ENCODE data around the gene ASPHD1. TPM values are rescaled to one million over a fixed set of nuclear protein-coding genes. Genes with fewer than 3 reads are reported as not detected.

The ASPHD1 gene
- total RNA-seq, 1 experiment from 2014 or later: 2.0 TPM

DNA sequence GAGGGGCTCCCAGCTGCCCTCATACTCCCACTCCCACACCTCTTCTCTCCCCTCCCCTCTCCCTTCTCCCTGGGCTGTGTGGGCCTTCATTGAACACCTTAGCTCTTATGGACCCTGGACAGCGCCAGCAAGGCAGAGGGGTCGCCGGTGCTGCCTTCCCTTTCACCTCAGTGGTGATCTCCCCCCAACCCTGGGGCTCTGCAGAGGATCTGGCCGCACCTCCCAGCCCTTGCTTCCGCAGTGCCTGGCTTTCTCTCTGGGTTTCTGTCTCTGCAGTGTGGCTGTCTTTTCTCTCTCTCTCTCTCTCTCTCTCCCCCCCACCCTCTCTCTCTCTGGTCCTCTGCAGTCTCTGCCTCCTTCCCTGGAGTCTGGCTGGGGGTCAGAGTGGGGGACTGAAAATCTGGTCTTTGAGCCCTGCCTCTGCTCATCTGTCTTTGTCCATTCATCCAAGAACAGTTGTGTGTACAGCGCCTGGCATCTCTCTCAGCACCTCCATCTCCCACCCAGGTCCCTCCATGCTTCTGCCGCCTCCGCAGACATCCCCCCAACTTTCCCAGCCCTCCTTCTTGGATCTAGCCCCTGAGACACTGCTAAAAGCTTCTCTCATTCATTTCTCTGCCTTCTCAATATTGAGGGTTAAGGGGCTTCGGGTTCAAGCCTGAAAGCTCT is 2.0 kb upstream of the ASPHD1 start:
- Histone ChIP-seq H3K9me3 (ENCODE audit: low read depth, low read length, poor library complexity, severe bottlenecking) (no peaks in the 10 kb centered on the region), H3K36me3 (ENCODE audit: insufficient read depth, low read length, poor library complexity, severe bottlenecking) (no peaks in the 10 kb centered on the region), H3K27me3 (replicated peaks; ENCODE audit: insufficient read depth, low read depth, low read length, poor library complexity) (no peaks in the 10 kb centered on the region), H3K4me1 (ENCODE audit: insufficient read depth, low read length, poor library complexity, severe bottlenecking) (peaks cover 6% of the 10 kb centered on the region), H3K4me3 (ENCODE audit: low read depth, low read length, poor library complexity, severe bottlenecking) (peak overlapping the region; percentile 60), H3K27ac (ENCODE audit: low read depth, low read length, poor library complexity, severe bottlenecking) (no peak overlapping the region)
- intact Hi-C loops (cut with micrococcal nuclease; ENCODE audit: unreplicated experiment): no loop called here
- TF ChIP-seq EZH2 (IDR thresholded peaks at IDR 0.05; ENCODE audit: borderline replicate concordance, low read depth, low read length, poor library complexity, severe bottlenecking): no peak
- TF ChIP-seq, protein P1, sequence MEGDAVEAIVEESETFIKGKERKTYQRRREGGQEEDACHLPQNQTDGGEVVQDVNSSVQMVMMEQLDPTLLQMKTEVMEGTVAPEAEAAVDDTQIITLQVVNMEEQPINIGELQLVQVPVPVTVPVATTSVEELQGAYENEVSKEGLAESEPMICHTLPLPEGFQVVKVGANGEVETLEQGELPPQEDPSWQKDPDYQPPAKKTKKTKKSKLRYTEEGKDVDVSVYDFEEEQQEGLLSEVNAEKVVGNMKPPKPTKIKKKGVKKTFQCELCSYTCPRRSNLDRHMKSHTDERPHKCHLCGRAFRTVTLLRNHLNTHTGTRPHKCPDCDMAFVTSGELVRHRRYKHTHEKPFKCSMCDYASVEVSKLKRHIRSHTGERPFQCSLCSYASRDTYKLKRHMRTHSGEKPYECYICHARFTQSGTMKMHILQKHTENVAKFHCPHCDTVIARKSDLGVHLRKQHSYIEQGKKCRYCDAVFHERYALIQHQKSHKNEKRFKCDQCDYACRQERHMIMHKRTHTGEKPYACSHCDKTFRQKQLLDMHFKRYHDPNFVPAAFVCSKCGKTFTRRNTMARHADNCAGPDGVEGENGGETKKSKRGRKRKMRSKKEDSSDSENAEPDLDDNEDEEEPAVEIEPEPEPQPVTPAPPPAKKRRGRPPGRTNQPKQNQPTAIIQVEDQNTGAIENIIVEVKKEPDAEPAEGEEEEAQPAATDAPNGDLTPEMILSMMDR (conservative IDR thresholded peaks at IDR 0.05; ENCODE audit: low read depth, low read length): no peak
- BruUV-seq (replicated peaks): no TSS peak
- POLR2A ChIA-PET (ENCODE audit: low non-redundant PET): no interaction called here
- no peak for DNase-seq (ENCODE audit: low spot score)
- CTCF ChIA-PET: no interaction called here

DNA sequence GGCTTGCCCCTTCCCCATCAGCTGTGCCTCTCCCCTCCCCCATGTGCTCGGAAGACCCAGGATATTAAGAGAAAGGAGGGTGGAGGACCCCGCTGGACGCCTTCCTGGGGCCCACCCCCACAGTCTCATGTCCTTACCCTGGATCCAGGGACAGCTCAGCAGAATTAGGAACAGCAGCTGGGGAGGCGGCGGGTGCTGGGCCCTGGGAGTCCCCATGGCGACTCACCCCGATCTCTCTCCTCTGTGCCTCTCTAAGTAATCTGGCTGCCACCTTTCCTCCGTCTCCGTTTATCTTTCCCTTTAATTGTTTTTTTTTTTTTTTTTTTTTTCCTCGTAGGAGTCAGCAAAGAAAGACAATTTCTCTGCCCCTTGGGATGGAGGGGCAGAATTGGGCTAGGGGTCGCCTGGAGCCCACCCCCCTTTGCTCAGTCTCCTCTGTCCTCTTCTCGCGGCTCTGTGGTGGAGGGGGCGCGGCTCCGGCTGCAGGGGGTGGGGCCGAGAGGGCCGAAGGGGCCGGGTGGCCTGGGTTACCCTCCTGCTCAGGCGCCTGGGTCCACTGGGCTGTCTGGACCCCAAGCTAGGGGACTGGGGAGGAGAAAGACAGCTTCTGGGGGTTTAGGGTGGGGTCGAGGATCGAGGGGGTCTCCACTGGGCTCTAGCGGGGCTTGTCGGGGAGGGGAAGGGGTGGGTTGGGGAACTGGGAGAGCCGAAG is 1.3 kb upstream of the ASPHD1 start:
- BruUV-seq (replicated peaks): no TSS peak
- TF ChIP-seq, protein P1 (conservative IDR thresholded peaks at IDR 0.05; ENCODE audit: low read depth, low read length): no peak
- TF ChIP-seq EZH2 (IDR thresholded peaks at IDR 0.05; ENCODE audit: borderline replicate concordance, low read depth, low read length, poor library complexity, severe bottlenecking): no peak
- H3K4me1 ChIP-seq (ENCODE audit: insufficient read depth, low read length, poor library complexity, severe bottlenecking): peaks cover 6% of the 10 kb centered on the region
- DNase-seq (ENCODE audit: low spot score): peak; percentile 27
- H3K9me3 ChIP-seq (ENCODE audit: low read depth, low read length, poor library complexity, severe bottlenecking): no peaks in the 10 kb centered on the region
- ChIA-PET CTCF (interaction anchor here (0.8 kb wide), 1 partner anchor 50 kb away, joined by 3 read pairs; no protein-coding TSS in a partner anchor), POLR2A (ENCODE audit: low non-redundant PET) (no interaction called here)
- no peaks in the 10 kb centered on the region for H3K36me3 ChIP-seq (ENCODE audit: insufficient read depth, low read length, poor library complexity, severe bottlenecking)
- intact Hi-C loops (cut with micrococcal nuclease; ENCODE audit: unreplicated experiment): no loop called here
- peak overlapping the region; percentile 68 for H3K27ac ChIP-seq (ENCODE audit: low read depth, low read length, poor library complexity, severe bottlenecking)
- peak overlapping the region; percentile 60 for H3K4me3 ChIP-seq (ENCODE audit: low read depth, low read length, poor library complexity, severe bottlenecking)
- H3K27me3 ChIP-seq (replicated peaks; ENCODE audit: insufficient read depth, low read depth, low read length, poor library complexity): no peaks in the 10 kb centered on the region

DNA sequence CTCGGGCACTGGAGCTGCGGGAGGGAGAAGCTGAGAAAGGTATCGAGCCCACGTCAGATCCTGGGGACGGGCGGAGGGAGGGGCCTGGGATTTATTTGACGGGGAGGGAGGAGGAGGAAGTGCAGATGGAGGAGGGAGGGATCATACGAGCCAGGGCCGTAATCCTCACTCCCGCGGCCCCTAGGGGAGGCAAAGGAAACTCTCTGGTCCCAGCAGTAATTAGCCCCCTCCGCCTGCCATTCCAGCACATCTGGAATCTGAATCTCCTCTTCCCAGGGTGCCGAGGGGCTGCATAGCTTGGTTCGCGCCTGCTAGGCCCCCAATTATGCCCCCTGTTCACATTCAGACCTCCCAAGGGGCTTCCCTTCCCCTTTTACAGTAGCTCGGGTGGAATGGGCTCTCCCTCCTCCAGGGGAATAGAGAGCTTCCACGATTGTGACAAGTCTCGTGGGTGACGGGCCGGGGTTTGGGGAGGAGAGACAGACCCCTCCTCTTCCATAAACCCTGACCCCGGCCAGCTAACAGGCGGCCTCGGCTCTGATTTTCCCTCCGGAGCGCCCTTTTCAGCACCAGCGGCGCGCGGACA is 679 bp upstream of the ASPHD1 start, which contains the start of gene SEZ6L2:
TSS of gene SEZ6L2 (minus strand) at position 35 of the 586 bp plus-strand sequence. CDS start 531 bp downstream, outside the sequence.
- Histone ChIP-seq H3K36me3 (ENCODE audit: insufficient read depth, low read length, poor library complexity, severe bottlenecking) (no peaks in the 10 kb centered on the region), H3K4me1 (ENCODE audit: insufficient read depth, low read length, poor library complexity, severe bottlenecking) (peaks cover 6% of the 10 kb centered on the region), H3K4me3 (ENCODE audit: low read depth, low read length, poor library complexity, severe bottlenecking) (peak within 1 kb of the TSS; percentile 60), H3K27ac (ENCODE audit: low read depth, low read length, poor library complexity, severe bottlenecking) (peak within 1 kb of the TSS; percentile 68), H3K27me3 (replicated peaks; ENCODE audit: insufficient read depth, low read depth, low read length, poor library complexity) (no peaks in the 10 kb centered on the region), H3K9me3 (ENCODE audit: low read depth, low read length, poor library complexity, severe bottlenecking) (no peaks in the 10 kb centered on the region)
- BruUV-seq (replicated peaks): no TSS peak
- intact Hi-C loops (cut with micrococcal nuclease; ENCODE audit: unreplicated experiment): no loop called here
- CTCF ChIA-PET: interaction anchor here (0.8 kb wide), 1 partner anchor 51 kb away, joined by 3 read pairs; no protein-coding TSS in a partner anchor
- peak; percentile 94 for DNase-seq (ENCODE audit: low spot score)
- TF ChIP-seq, protein P1 (conservative IDR thresholded peaks at IDR 0.05; ENCODE audit: low read depth, low read length): peak; percentile 37; the same call in 1 of the 2 replicates
- no peak for TF ChIP-seq EZH2 (IDR thresholded peaks at IDR 0.05; ENCODE audit: borderline replicate concordance, low read depth, low read length, poor library complexity, severe bottlenecking)
- POLR2A ChIA-PET (ENCODE audit: low non-redundant PET): interaction anchor here (0.6 kb wide), 2 partner anchors 26 to 71 kb away, joined by 5 to 9 read pairs; partner anchors contain the start of gene KCTD13

Data from A673 (cell line).